AG08396 (cell line): ENCODE measurements around the gene PDC.

Source experiments
- DNase-seq: peaks from one replicate; pipeline ENCODE4 v3.0.0; 2012; ENCODE audit warnings: low spot score, mixed read lengths

Gene PDC

GRCh38 chr1:186461014-186461413 lies at the start of gene PDC:
Gene PDC (minus strand): TSS chr1:186461114. CDS start chr1:186449459, 11,655 bp downstream.
- no peak for DNase-seq

GRCh38 chr1:186503190-186503589 lies 42.3 kb upstream of the PDC start:
- no peak for DNase-seq

- no peak for DNase-seq
Observed at GRCh38 chr1:186502087-186502486, 41.2 kb upstream of the PDC start.

- DNase-seq: no peak
Observed at GRCh38 chr1:186500804-186501203, 39.9 kb upstream of the PDC start.

GRCh38 chr1:186499571-186499970 lies 38.7 kb upstream of the PDC start:
- DNase-seq: no peak

- DNase-seq: no peak
Observed at GRCh38 chr1:186498695-186499389, 37.9 kb upstream of the PDC start.

- no peak for DNase-seq
Observed at GRCh38 chr1:186498071-186498470, 37.2 kb upstream of the PDC start.

GRCh38 chr1:186497651-186498050 lies 36.7 kb upstream of the PDC start:
- DNase-seq: no peak

GRCh38 chr1:186496171-186496851 lies 35.4 kb upstream of the PDC start:
- DNase-seq: no peak

GRCh38 chr1:186494832-186495271 lies 33.9 kb upstream of the PDC start:
- no peak for DNase-seq

GRCh38 chr1:186492531-186493291 lies 31.8 kb upstream of the PDC start:
- no peak for DNase-seq

GRCh38 chr1:186491336-186491735 lies 30.4 kb upstream of the PDC start:
- DNase-seq: no peak

GRCh38 chr1:186487163-186487562 lies 26.2 kb upstream of the PDC start:
- DNase-seq: no peak

GRCh38 chr1:186486061-186486460 lies 25.1 kb upstream of the PDC start:
- no peak for DNase-seq

- no peak for DNase-seq
Observed at GRCh38 chr1:186483561-186483960, 22.6 kb upstream of the PDC start.

- DNase-seq: peak; percentile 49
Observed at GRCh38 chr1:186482661-186483255, 21.8 kb upstream of the PDC start.

GRCh38 chr1:186481303-186481888 lies 20.5 kb upstream of the PDC start:
- DNase-seq: no peak

GRCh38 chr1:186479162-186479561 lies 18.2 kb upstream of the PDC start:
- DNase-seq: no peak

GRCh38 chr1:186476264-186477040 lies 15.5 kb upstream of the PDC start:
- DNase-seq: peak; percentile 3

GRCh38 chr1:186474208-186474607 lies 13.3 kb upstream of the PDC start:
- no peak for DNase-seq

- no peak for DNase-seq
Observed at GRCh38 chr1:186473047-186473446, 12.1 kb upstream of the PDC start.
